Tibial nerve (tissue), 4 donors: ENCODE results near the gene POMP. TPM values are rescaled to one million over a fixed set of nuclear protein-coding genes. Genes with fewer than 3 reads are reported as not detected.

Experiments used
- DNase-seq, 2 donors: peaks; one replicate each; pipeline ENCODE4 v3.0.0-alpha.2; 2019; ENCODE audit warnings: low spot score in 2 of 2
- H3K27ac ChIP-seq, 4 donors: fragments of 200-600 bp; sonication (generic) in 3 of 4; one replicate each; pipeline ENCODE4 v1.5.1; 2017 to 2019; ENCODE audit warnings: mild to moderate bottlenecking in 1 of 4
- H3K27me3 ChIP-seq, 2 donors: fragments of 200-600 bp; sonication (generic) in 1 of 2; one replicate each; pipeline versions ENCODE4 v1.5.1 to v1.6.0; 2017 to 2019
- H3K36me3 ChIP-seq, 3 donors: fragments of 200-600 bp; sonication (generic); one replicate each; pipeline ENCODE4 v1.5.1; 2018 to 2019
- H3K4me1 ChIP-seq, 4 donors: fragments of 200-600 bp; sonication (generic) in 3 of 4; one replicate each; pipeline ENCODE4 v1.5.1; 2017 to 2019
- H3K4me3 ChIP-seq, 4 donors: fragments of 200-600 bp; sonication (generic) in 3 of 4; one replicate each; pipeline ENCODE4 v1.5.1; 2017 to 2019; ENCODE audit warnings: mild to moderate bottlenecking in 1 of 4, moderate library complexity in 1 of 4
- H3K9me3 ChIP-seq, 4 donors: fragments of 200-600 bp; sonication (generic) in 3 of 4; one replicate each; pipeline ENCODE4 v1.5.1; 2017 to 2019
- CTCF ChIP-seq, 5 experiments: fragments of 200-600 bp in 3 of 5; fragments of 450-650 bp in 2 of 5; sonication (generic) in 3 of 5; IDR thresholded peaks; one replicate each; pipeline ENCODE4 v1.5.1; 2016 to 2019; ENCODE audit warnings: antibody characterized with exemption in 5 of 5, mild to moderate bottlenecking in 3 of 5, moderate library complexity in 2 of 5
- EP300 ChIP-seq, 2 donors: sonication (generic); formaldehyde crosslinking; IDR thresholded peaks; one replicate each; pipeline ENCODE4 v1.6.1; 2017; ENCODE audit warnings: antibody characterized with exemption in 2 of 2, mild to moderate bottlenecking in 1 of 2
- POLR2A ChIP-seq, 2 donors: fragments of 450-650 bp; IDR thresholded peaks; one replicate each; pipeline ENCODE4 v1.6.1; 2017; ENCODE audit warnings: antibody characterized with exemption in 2 of 2, mild to moderate bottlenecking in 2 of 2, moderate library complexity in 2 of 2
- WGBS, 2 donors: methylation state at CpG; one replicate each; pipeline ENCODE4 v1.1.5; 2018; 5-methylcytosine and 5-hydroxymethylcytosine counted together
- total RNA-seq, 4 donors: library from RNA; depleted of rRNA; stranded (reverse); fragments of >200 nt; gene quantifications; one replicate each; pipeline ENCODE4 v1.1.0, GENCODE V29; 2016

Gene POMP
- total RNA-seq, 4 donors from 2014 or later: 37.5 to 60.3 (median 52.0) TPM

GRCh38 chr13:28626266-28626665, 32.7 kb upstream of the POMP start:
- WGBS, 2 donors: 74 to 86% methylated on average over 5 of the region's 5 CpGs
- H3K36me3 ChIP-seq: no peaks in the 10 kb centered on the region
- no peak for DNase-seq
- TF ChIP-seq CTCF (IDR thresholded peaks at IDR 0.05) (no peak), POLR2A (IDR thresholded peaks at IDR 0.05) (no peak), EP300 (IDR thresholded peaks at IDR 0.05) (no peak)
- H3K9me3 ChIP-seq: no peaks in the 10 kb centered on the region
- H3K27ac ChIP-seq: no peak overlapping the region
- no peak overlapping the region for H3K4me3 ChIP-seq
- H3K4me1 ChIP-seq: peaks cover 0 to 5% (median 0%) of the 10 kb centered on the region in 4 donors
- H3K27me3 ChIP-seq: no peaks in the 10 kb centered on the region

DNA sequence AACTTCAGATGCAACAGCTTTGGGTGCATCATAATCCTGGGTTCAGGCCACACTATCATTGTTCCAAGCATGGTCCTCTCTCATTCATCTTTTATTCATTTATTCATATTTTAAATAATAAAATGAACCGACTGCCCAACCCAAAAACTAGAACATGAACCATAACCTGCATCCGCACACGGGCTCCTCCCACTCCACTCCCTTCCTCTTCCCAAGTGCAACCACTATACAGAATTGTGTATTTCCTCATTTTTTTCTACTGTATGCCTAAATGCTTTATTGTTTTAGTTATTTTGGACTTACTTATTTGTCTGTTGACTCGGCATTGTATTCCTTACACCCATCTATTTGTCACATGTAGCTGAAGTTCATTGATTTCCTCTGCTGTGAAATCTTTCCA, 30.7 kb upstream of the POMP start:
- WGBS, 2 donors: 73% methylated on average over 4 of the region's 4 CpGs
- Histone ChIP-seq H3K27me3 (no peaks in the 10 kb centered on the region), H3K4me3 (no peak overlapping the region), H3K36me3 (no peaks in the 10 kb centered on the region), H3K9me3 (no peaks in the 10 kb centered on the region), H3K4me1 (peaks cover 0 to 5% (median 0%) of the 10 kb centered on the region in 4 donors), H3K27ac (no peak overlapping the region)
- DNase-seq: no peak
- no peak for TF ChIP-seq CTCF (IDR thresholded peaks at IDR 0.05)
- no peak for TF ChIP-seq POLR2A (IDR thresholded peaks at IDR 0.05)
- no peak for TF ChIP-seq EP300 (IDR thresholded peaks at IDR 0.05)

- H3K4me3 ChIP-seq: no peak overlapping the region
- H3K27me3 ChIP-seq: no peaks in the 10 kb centered on the region
- no peak overlapping the region for H3K27ac ChIP-seq
- no peaks in the 10 kb centered on the region for H3K9me3 ChIP-seq
- WGBS, 2 donors: 75 to 83% methylated on average over 4 of the region's 4 CpGs
- TF ChIP-seq EP300 (IDR thresholded peaks at IDR 0.05): no peak
- no peak for TF ChIP-seq CTCF (IDR thresholded peaks at IDR 0.05)
- no peak for TF ChIP-seq POLR2A (IDR thresholded peaks at IDR 0.05)
- DNase-seq: no peak
- no peaks in the 10 kb centered on the region for H3K4me1 ChIP-seq
- H3K36me3 ChIP-seq: no peaks in the 10 kb centered on the region
These were observed 28.1 kb upstream of the POMP start for GRCh38 chr13:28630869-28631268.

GRCh38 chr13:28631801-28632200, 27.1 kb upstream of the POMP start:
- no peaks in the 10 kb centered on the region for H3K36me3 ChIP-seq
- no peak for DNase-seq
- no peak overlapping the region for H3K27ac ChIP-seq
- H3K27me3 ChIP-seq: no peaks in the 10 kb centered on the region
- H3K4me1 ChIP-seq: no peaks in the 10 kb centered on the region
- TF ChIP-seq CTCF (IDR thresholded peaks at IDR 0.05) (no peak), EP300 (IDR thresholded peaks at IDR 0.05) (no peak), POLR2A (IDR thresholded peaks at IDR 0.05) (no peak)
- no peaks in the 10 kb centered on the region for H3K9me3 ChIP-seq
- 93 to 96% methylated on average over 1 of the region's 1 CpG for WGBS, 2 donors
- H3K4me3 ChIP-seq: no peak overlapping the region

DNA sequence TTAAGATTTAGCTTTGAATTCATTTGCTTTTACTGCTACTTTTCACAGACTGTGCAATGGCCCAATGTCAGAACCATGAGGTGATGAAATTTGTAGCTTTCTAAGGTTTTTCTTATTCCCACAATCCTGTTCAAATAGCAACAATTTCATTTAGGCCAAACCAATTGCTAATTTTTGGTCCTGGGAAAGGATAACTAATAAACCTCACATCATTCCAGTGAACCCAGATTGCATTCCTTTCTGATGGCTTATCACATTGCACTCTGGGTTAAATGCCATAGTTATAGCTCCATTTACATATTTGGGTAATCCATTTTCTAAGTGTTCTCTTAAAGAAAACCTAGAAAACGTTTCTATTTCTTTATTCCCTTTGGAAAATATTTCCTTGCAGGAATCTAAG, 22.9 kb upstream of the POMP start:
- peaks cover 0 to 7% (median 2%) of the 10 kb centered on the region in 4 donors for H3K4me1 ChIP-seq
- DNase-seq: no peak
- H3K27ac ChIP-seq: no peak overlapping the region
- H3K9me3 ChIP-seq: no peaks in the 10 kb centered on the region
- no peak overlapping the region for H3K4me3 ChIP-seq
- WGBS, 2 donors: 24 to 32% methylated on average over 1 of the region's 1 CpG
- no peaks in the 10 kb centered on the region for H3K36me3 ChIP-seq
- no peaks in the 10 kb centered on the region for H3K27me3 ChIP-seq
- no peak for TF ChIP-seq CTCF (IDR thresholded peaks at IDR 0.05)
- no peak for TF ChIP-seq EP300 (IDR thresholded peaks at IDR 0.05)
- no peak for TF ChIP-seq POLR2A (IDR thresholded peaks at IDR 0.05)
